ENCODE results near the gene PLCH2.
"Not testable (repeated sequence)": the region's sequence is repeated elsewhere in the genome, so short reads cannot be mapped to it uniquely, and the experiment has no call there.

The PLCH2 gene

DNA sequence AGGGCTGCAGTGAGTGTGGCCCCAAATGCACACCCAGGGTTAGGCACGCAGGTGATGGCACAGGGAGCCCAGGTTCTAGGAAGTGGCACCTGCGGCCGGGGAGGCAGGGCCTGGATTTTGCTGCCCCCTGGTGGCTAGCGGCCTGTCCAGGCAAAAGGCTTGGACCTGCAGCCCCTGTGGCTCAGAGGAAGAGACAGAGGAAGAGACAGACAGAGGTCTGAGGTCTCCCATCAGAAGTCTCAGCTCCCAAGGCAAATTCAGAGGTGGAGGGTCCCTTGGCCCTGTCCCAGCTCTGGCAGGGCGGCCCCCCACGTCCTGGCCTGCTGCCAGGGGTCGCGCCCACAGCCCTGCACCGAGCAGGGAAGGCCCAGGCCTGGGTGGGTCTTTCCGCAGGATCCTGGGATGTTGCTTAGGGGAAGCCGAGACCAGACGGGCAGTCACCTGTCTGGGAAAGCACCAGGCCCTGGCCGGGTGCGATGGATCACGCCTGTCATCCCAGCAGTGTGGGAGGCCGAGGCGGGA is 72.0 kb downstream of the PLCH2 start:
- no peak for TF ChIP-seq Cebpa-rat (IDR thresholded peaks at IDR 0.05)
- no peaks in the 10 kb centered on the region for H3K27me3 ChIP-seq
- no peaks in the 10 kb centered on the region for H3K36me3 ChIP-seq
- H3K9me3 ChIP-seq: no peaks in the 10 kb centered on the region
- H4K20me1 ChIP-seq: no peaks in the 10 kb centered on the region
- peak overlapping the region; percentile 72 for H3K9ac ChIP-seq
- H3K4me3 ChIP-seq: peak overlapping the region; percentile 67
- H3K4me1 ChIP-seq: peaks cover 95% of the 10 kb centered on the region
- H3K4me2 ChIP-seq: peak overlapping the region; percentile 88
- peak overlapping the region; percentile 94 for H3K27ac ChIP-seq

DNA sequence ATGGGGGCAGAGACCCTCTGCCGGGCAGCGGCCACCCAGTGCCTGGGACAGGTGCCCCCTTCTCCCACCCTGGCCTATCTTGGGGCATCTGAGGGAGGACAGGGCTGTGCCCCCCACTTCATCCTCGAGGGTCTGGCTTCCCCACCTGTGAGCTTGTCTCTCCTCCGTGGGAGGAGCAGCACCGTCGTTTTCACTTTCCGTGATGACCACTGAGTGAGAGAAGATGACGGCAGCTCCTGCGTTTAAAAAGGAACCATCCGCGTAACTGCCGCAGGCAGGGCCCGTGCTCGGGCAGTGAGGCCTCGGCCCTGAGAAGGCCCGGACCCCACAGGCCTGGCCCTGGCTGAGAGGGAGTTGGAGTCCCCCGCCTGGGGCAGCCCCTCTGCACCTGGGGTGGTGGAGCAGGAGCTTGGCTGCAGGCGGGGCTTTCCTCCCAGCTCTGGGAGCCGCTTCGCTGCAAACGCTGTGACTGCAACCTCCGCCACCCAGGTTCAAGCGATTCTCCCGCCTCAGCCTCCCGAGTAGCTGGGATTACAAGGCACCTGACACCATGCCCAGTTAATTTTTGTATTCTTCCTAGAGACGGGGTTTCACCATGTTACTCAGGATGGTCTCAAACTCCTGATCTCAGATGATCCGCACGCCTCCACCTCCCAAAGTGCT is 73.4 kb downstream of the PLCH2 start:
- Histone ChIP-seq H3K27ac (peak overlapping the region; percentile 94), H3K4me2 (peak overlapping the region; percentile 88), H3K4me1 (peaks cover 90% of the 10 kb centered on the region), H3K4me3 (peak overlapping the region; percentile 67), H3K9ac (peak overlapping the region; percentile 72)
- H3K27me3 ChIP-seq, H4K20me1 ChIP-seq, H3K9me3 ChIP-seq, H3K36me3 ChIP-seq: not testable (repeated sequence)

DNA sequence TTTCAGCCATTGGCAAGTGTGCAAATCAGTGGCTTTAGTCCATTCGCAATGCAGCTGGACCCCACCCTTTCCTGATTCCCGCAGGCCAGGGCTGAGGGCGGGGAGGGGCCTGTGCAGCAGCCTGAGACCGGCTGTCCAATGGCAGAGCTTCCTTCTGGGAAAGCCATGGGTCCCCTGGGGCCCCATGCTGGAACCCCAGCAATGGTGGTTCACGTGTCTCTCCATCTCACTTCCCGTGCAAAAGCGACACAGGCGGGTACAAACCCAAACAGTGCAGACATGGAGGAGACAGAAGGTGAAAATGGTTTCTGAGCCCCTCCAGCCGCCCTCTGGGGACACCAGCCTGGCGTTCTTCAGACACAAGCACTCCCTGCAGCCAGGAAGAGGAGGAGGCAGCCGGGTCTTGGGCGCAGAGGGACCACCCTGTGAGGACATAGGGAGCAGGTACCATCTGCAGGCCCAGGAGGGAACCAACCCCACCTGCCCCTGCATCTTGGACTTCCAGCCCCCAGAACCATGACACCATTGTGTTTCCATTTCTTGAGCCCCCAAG is 74.3 kb downstream of the PLCH2 start:
- H4K20me1 ChIP-seq, H3K36me3 ChIP-seq, H3K9ac ChIP-seq, H3K9me3 ChIP-seq, H3K27me3 ChIP-seq: not testable (repeated sequence)
- Histone ChIP-seq H3K4me2 (peak overlapping the region; percentile 88), H3K4me3 (0 out of 2 replicates have a peak overlapping the region, but pooled peaks have one; percentile 14), H3K27ac (peak overlapping the region; percentile 46; the same call in 1 of the 2 replicates), H3K4me1 (peaks cover 90% of the 10 kb centered on the region)

DNA sequence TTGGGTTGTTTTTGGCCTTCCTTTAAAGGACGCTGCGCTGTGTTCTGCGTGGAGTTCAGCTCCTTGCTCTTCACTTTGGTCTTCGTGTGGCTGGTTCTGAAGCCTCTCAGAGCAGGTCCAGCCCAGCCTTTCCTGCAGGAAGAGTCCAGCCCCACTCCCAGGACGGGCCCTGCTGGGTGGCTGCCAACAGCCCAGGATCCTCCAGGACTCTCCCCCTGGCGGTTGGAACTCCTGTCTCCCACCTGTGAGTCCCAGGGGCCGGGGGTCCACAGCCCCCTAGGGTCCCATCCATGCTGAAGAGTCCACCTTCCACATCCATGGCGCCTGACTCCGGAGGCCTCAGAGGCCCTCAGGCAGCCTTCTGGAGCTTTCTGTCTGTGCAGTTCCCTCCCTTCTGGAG is 75.5 kb downstream of the PLCH2 start:
- not testable (repeated sequence) for H3K9me3 ChIP-seq, H3K27me3 ChIP-seq, H4K20me1 ChIP-seq, H3K9ac ChIP-seq, H3K4me3 ChIP-seq, H3K36me3 ChIP-seq
- Histone ChIP-seq H3K4me1 (peaks cover 90% of the 10 kb centered on the region), H3K27ac (peak overlapping the region; percentile 30; the same call in 1 of the 2 replicates), H3K4me2 (peak overlapping the region; percentile 88)

DNA sequence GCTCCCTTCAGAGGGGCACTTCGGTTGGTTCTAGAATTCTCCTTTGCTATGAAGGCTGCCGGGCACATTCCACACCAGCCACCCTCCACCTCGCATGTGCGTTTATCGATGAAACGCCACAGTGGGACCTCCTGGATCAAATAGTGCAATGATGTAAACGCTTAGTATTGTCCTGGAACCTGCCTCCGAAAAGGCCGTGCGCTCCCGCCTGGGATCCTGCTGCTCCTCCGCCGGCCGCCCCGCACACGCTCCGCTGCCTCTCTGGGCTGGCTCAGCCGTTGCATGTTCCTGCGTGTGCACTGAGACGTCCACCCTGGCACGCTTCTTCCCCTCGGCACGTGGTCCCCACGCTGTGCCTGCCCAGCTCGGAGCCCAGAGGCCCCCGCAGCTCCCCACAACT is 76.1 kb downstream of the PLCH2 start:
- Histone ChIP-seq H3K9me3 (no peaks in the 10 kb centered on the region), H4K20me1 (no peaks in the 10 kb centered on the region), H3K4me3 (no peak overlapping the region), H3K9ac (no peak overlapping the region), H3K36me3 (no peaks in the 10 kb centered on the region), H3K4me2 (peak overlapping the region; percentile 88), H3K27ac (no peak overlapping the region), H3K27me3 (no peaks in the 10 kb centered on the region), H3K4me1 (peaks cover 90% of the 10 kb centered on the region)
- TF ChIP-seq Cebpa-rat (IDR thresholded peaks at IDR 0.05): no peak

DNA sequence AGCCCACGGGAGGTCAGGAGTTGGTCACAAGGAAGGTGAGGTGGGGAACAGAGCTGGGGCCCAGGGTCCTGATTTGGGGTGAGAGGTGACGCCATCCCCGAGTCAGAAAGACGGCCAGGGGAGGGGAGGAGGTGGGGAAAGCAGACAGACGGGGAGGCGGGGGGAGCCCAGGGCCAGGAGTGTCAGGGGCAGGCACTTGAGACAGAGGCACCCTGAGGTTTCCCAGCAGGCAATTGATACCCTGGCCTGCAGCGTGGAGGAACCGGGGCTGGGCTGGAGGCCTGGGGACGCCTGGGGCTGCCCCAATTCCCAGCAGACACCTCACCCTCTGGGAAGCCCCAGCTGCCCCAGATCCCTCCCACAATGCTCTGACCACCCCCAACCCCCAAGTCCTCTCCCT is 77.0 kb downstream of the PLCH2 start:
- not testable (repeated sequence) for H3K9ac ChIP-seq, H3K4me3 ChIP-seq, H3K27ac ChIP-seq, H3K36me3 ChIP-seq, H3K9me3 ChIP-seq, H4K20me1 ChIP-seq, H3K4me2 ChIP-seq, H3K27me3 ChIP-seq
- peaks cover 90% of the 10 kb centered on the region for H3K4me1 ChIP-seq

DNA sequence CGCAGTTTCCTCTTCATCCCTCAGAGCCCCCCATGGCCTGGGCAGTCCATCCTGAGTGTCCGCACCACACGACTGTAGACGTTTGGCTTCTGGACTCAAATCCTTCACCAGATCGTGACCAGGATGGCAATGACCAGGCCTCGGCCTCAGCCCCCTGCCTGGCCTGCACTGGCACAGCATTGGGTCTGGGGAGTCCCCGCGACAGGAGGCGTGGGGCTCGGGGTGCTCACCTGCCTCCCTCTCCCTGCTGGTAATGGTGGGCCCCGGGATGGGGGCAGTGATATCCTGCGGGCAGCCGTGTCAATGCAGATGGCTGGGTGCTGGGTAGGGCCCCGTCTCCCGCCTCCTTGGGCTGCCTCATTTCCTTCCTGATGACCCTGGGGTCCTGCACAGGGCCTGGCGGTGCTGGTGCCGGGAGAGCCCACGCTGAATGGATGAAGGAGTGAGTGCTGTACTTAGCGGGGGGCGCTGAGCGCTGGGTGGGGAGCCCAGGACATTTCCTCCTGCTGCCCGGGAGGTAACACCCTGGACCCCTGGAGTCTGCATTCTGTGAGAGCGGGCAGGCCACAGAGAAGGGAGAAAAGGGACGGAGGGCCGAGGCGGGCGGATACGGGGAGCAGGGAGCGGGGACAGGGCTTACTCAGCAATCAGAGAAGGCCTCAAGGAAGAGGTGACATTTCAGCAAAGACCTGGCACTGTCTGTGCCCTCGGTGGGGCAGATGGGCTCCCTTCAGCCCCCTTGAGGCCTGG is 78.0 kb downstream of the PLCH2 start:
- Histone ChIP-seq H3K36me3 (no peaks in the 10 kb centered on the region), H3K4me1 (peaks cover 92% of the 10 kb centered on the region), H3K27ac (no peak overlapping the region), H4K20me1 (no peaks in the 10 kb centered on the region), H3K4me2 (peak overlapping the region; percentile 99), H3K4me3 (no peak overlapping the region; the same call in 1 of the 2 replicates), H3K9ac (peak overlapping the region; percentile 8; the same call in 1 of the 2 replicates), H3K27me3 (no peaks in the 10 kb centered on the region), H3K9me3 (no peaks in the 10 kb centered on the region)
- TF ChIP-seq Cebpa-rat (IDR thresholded peaks at IDR 0.05): no peak

DNA sequence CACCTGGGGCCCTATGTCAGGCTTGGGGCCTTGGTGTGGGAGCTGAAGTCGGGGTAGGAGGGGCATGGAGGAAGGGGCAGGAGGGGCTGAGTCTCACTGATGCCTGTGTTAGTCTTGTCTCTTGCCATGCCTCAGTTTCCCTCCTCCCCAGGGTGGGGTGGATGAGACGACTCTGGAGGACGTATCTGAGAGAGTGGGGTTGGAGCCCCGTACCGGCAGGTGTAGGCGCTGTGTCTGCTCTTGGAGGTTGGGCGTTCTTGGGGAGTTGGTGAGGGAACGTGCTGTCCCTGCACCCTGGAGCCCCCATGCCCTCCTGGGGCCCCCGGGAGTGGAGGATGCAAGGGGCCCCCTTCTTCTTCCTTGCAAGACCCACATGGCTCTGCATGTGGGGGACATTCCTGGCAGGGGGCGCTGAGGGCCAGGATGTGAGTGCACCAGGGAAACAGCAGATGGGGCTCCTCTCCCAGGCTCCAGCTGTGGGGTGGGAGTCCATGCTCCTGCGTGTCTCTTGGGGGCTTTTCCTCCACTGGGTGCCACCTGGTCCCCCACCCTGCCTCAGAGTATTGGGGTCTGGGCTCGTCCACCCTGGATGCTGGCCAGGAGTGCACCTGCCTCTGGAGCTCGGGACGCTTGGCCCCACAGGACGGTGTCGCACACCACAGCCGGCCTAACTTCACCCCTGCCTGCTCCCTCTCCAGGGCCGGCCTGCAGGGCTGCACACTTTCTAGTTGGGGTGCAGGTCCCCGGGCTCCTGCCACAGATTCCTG is 78.7 kb downstream of the PLCH2 start:
- H3K4me1 ChIP-seq: peaks cover 89% of the 10 kb centered on the region
- peak overlapping the region; percentile 99 for H3K4me2 ChIP-seq
- no peaks in the 10 kb centered on the region for H3K9me3 ChIP-seq
- no peaks in the 10 kb centered on the region for H3K27me3 ChIP-seq
- H3K27ac ChIP-seq: peak overlapping the region; percentile 30; the same call in 1 of the 2 replicates
- H3K4me3 ChIP-seq: no peak overlapping the region; the same call in 1 of the 2 replicates
- peak overlapping the region; percentile 8; the same call in 1 of the 2 replicates for H3K9ac ChIP-seq
- H3K36me3 ChIP-seq: no peaks in the 10 kb centered on the region
- H4K20me1 ChIP-seq: no peaks in the 10 kb centered on the region
- TF ChIP-seq Cebpa-rat (IDR thresholded peaks at IDR 0.05): no peak
